Tibial artery (tissue), 4 donors: ENCODE results near the gene GABBR2.

Experiments
- DNase-seq, 2 donors: peaks; one replicate each; pipeline ENCODE4 v3.0.0-alpha.2; 2019
- H3K27ac ChIP-seq, 2 donors: fragments of 200-600 bp; sonication (generic) in 1 of 2; 1 replicate in 1 of 2; 2 replicates in 1 of 2; pipeline ENCODE4 v1.5.1; 2018 to 2019; ENCODE audit warnings: mild to moderate bottlenecking in 1 of 2
- H3K27me3 ChIP-seq, 2 donors: fragments of 200-600 bp; sonication (generic) in 1 of 2; one replicate each; pipeline versions ENCODE4 v1.5.1 to v1.6.0; 2016 to 2019
- H3K36me3 ChIP-seq, 3 donors: fragments of 200-600 bp; sonication (generic) in 2 of 3; one replicate each; pipeline ENCODE4 v1.5.1; 2016 to 2019; ENCODE audit warnings: mild to moderate bottlenecking in 2 of 3
- H3K4me1 ChIP-seq, 4 donors: fragments of 200-600 bp; sonication (generic) in 2 of 4; 1 replicate in 3 of 4; 2 replicates in 1 of 4; pipeline ENCODE4 v1.5.1; 2016 to 2019
- H3K4me3 ChIP-seq, 2 donors: fragments of 200-600 bp; sonication (generic) in 1 of 2; 1 replicate in 1 of 2; 2 replicates in 1 of 2; pipeline ENCODE4 v1.5.1; 2018 to 2019; ENCODE audit warnings: mild to moderate bottlenecking in 2 of 2
- H3K9me3 ChIP-seq, 3 donors: fragments of 200-600 bp; sonication (generic) in 1 of 3; one replicate each; pipeline ENCODE4 v1.5.1; 2016 to 2019
- CTCF ChIP-seq, 2 experiments: fragments of 200-600 bp in 1 of 2; fragments of 450-650 bp in 1 of 2; IDR thresholded peaks; one replicate each; pipeline ENCODE4 v1.5.1; 2017 to 2019; ENCODE audit warnings: antibody characterized with exemption in 2 of 2, mild to moderate bottlenecking in 1 of 2, moderate library complexity in 1 of 2
- intact Hi-C: fragments of 100-400 bp; cut with DNase I; formaldehyde crosslinking; loops from one replicate; pipeline ENCODE4 v1.15.0; 2023; ENCODE audit warnings: low total_unique reads

The GABBR2 gene

GRCh38 chr9:98367371-98367900 lies 341.3 kb downstream of the GABBR2 start:
- no peak overlapping the region for H3K27ac ChIP-seq
- H3K9me3 ChIP-seq: peaks cover 0 to 11% (median 11%) of the 10 kb centered on the region in 3 donors
- no peak for DNase-seq
- no peaks in the 10 kb centered on the region for H3K27me3 ChIP-seq
- intact Hi-C loops: no loop called here
- no peak overlapping the region for H3K4me3 ChIP-seq
- H3K36me3 ChIP-seq: no peaks in the 10 kb centered on the region
- H3K4me1 ChIP-seq: no peaks in the 10 kb centered on the region
- TF ChIP-seq CTCF (IDR thresholded peaks at IDR 0.05): no peak

- Histone ChIP-seq H3K4me1 (no peaks in the 10 kb centered on the region), H3K36me3 (no peaks in the 10 kb centered on the region), H3K4me3 (no peak overlapping the region), H3K27me3 (peaks cover 0 to 4% of the 10 kb centered on the region in 2 donors), H3K9me3 (peaks cover 0 to 11% (median 11%) of the 10 kb centered on the region in 3 donors), H3K27ac (no peak overlapping the region)
- no peak for DNase-seq
- TF ChIP-seq CTCF (IDR thresholded peaks at IDR 0.05): no peak
- intact Hi-C loops: no loop called here
Observed at GRCh38 chr9:98365781-98366180, 343.0 kb downstream of the GABBR2 start.

- Histone ChIP-seq H3K36me3 (no peaks in the 10 kb centered on the region), H3K27ac (no peak overlapping the region), H3K4me3 (no peak overlapping the region), H3K4me1 (no peaks in the 10 kb centered on the region), H3K27me3 (peaks cover 0 to 7% of the 10 kb centered on the region in 2 donors), H3K9me3 (peaks cover 0 to 11% (median 11%) of the 10 kb centered on the region in 3 donors)
- DNase-seq: no peak
- no peak for TF ChIP-seq CTCF (IDR thresholded peaks at IDR 0.05)
- intact Hi-C loops: no loop called here
Observed at GRCh38 chr9:98365227-98365669, 343.5 kb downstream of the GABBR2 start.

GRCh38 chr9:98364086-98364485 lies 344.6 kb downstream of the GABBR2 start:
- TF ChIP-seq CTCF (IDR thresholded peaks at IDR 0.05): no peak
- Histone ChIP-seq H3K9me3 (peaks cover 0 to 11% (median 11%) of the 10 kb centered on the region in 3 donors), H3K27ac (no peak overlapping the region), H3K27me3 (peaks cover 0 to 8% of the 10 kb centered on the region in 2 donors), H3K4me1 (no peaks in the 10 kb centered on the region), H3K36me3 (no peaks in the 10 kb centered on the region), H3K4me3 (no peak overlapping the region)
- DNase-seq: no peak
- intact Hi-C loops: no loop called here

- TF ChIP-seq CTCF (IDR thresholded peaks at IDR 0.05): no peak
- peaks cover 0 to 8% of the 10 kb centered on the region in 2 donors for H3K27me3 ChIP-seq
- DNase-seq: no peak
- H3K4me1 ChIP-seq: no peaks in the 10 kb centered on the region
- peaks cover 0 to 11% (median 11%) of the 10 kb centered on the region in 3 donors for H3K9me3 ChIP-seq
- intact Hi-C loops: no loop called here
- H3K27ac ChIP-seq: no peak overlapping the region
- no peaks in the 10 kb centered on the region for H3K36me3 ChIP-seq
- no peak overlapping the region for H3K4me3 ChIP-seq
Observed at GRCh38 chr9:98363644-98364043, 345.1 kb downstream of the GABBR2 start.
